Pons (tissue), 1 donor: ENCODE measurements around the gene LRRC23.
"Not testable (repeated sequence)": the region's sequence is repeated elsewhere in the genome, so short reads cannot be mapped to it uniquely, and the experiment has no call there.

Source experiments
- DNase-seq: peaks from one replicate; pipeline ENCODE4 v3.0.0-alpha.2; 2016; ENCODE audit warnings: low spot score

LRRC23 gene

GRCh38 chr12:6902448-6902847 is 2.2 kb upstream of the LRRC23 start:
- DNase-seq: no peak

- DNase-seq: no peak
These were observed 900 bp upstream of the LRRC23 start for GRCh38 chr12:6903722-6904121.

GRCh38 chr12:6905414-6906040 is 905 bp downstream of the LRRC23 start:
- no peak for DNase-seq

- not testable (repeated sequence) for DNase-seq
These were observed 3.5 kb downstream of the LRRC23 start for GRCh38 chr12:6908141-6908540.

GRCh38 chr12:6909421-6910145 is 5.0 kb downstream of the LRRC23 start:
- DNase-seq: no peak

GRCh38 chr12:6912164-6912935 is 7.7 kb downstream of the LRRC23 start:
- no peak for DNase-seq

GRCh38 chr12:6914246-6914946 is 9.8 kb downstream of the LRRC23 start, which contains the start of gene ENO2:
Gene ENO2 (plus strand): TSS chr12:6914580. CDS start chr12:6915833, 1,253 bp downstream.
- DNase-seq: no peak

- no peak for DNase-seq
These were observed 10.5 kb downstream of the LRRC23 start for GRCh38 chr12:6914947-6915788.

GRCh38 chr12:6915789-6916285 is 11.2 kb downstream of the LRRC23 start:
- DNase-seq: no peak

GRCh38 chr12:6916426-6917200 is 12.0 kb downstream of the LRRC23 start:
- no peak for DNase-seq

GRCh38 chr12:6917491-6918231 is 13.0 kb downstream of the LRRC23 start:
- DNase-seq: no peak

GRCh38 chr12:6919588-6919987 is 15.0 kb downstream of the LRRC23 start:
- DNase-seq: no peak

- DNase-seq: no peak
These were observed 16.9 kb downstream of the LRRC23 start for GRCh38 chr12:6921539-6921938.

GRCh38 chr12:6921996-6922946 is 17.6 kb downstream of the LRRC23 start:
- no peak for DNase-seq

- DNase-seq: no peak
These were observed 18.5 kb downstream of the LRRC23 start for GRCh38 chr12:6923003-6923732.

GRCh38 chr12:6923851-6924250 is 19.2 kb downstream of the LRRC23 start:
- DNase-seq: no peak

GRCh38 chr12:6925239-6925539 is 20.6 kb downstream of the LRRC23 start:
- no peak for DNase-seq
